ENCODE results near the gene KIT. TPM values are rescaled to one million over a fixed set of nuclear protein-coding genes. Genes with fewer than 3 reads are reported as not detected.
A peak's percentile ranks its signal among the peaks of the same experiment; 100 is the strongest.

KIT gene
- total and polyA plus RNA-seq, 2 of the 13 experiments (the other 11 are each of a cell fraction or from before 2014, with no cell fraction given) = not detected

GRCh38 chr4:54677853-54678650, 20.3 kb downstream of the KIT start:
- H3K27me3 ChIP-seq (ENCODE audit: control insufficient read depth in 1 of 2, insufficient read depth in 2 of 2, low read length in 2 of 2) = peaks cover 0 to 4% of the 10 kb centered on the region in 2 experiments; a peak in 2 of 5 replicates
- POLR2A ChIA-PET = no interaction called here
- TF ChIP-seq ZNF678 (CRISPR knock-in tag; IDR thresholded peaks at IDR 0.05) (no peak), ZNF230 (CRISPR knock-in tag; IDR thresholded peaks at IDR 0.05) (no peak), HNRNPK (IDR thresholded peaks at IDR 0.05; ENCODE audit: low read depth, low read length, poor library complexity, severe bottlenecking) (peak; percentile 57), ZNF460 (CRISPR knock-in tag; IDR thresholded peaks at IDR 0.05; ENCODE audit: borderline replicate concordance) (no peak)
- TF ChIP-seq, protein P1, sequence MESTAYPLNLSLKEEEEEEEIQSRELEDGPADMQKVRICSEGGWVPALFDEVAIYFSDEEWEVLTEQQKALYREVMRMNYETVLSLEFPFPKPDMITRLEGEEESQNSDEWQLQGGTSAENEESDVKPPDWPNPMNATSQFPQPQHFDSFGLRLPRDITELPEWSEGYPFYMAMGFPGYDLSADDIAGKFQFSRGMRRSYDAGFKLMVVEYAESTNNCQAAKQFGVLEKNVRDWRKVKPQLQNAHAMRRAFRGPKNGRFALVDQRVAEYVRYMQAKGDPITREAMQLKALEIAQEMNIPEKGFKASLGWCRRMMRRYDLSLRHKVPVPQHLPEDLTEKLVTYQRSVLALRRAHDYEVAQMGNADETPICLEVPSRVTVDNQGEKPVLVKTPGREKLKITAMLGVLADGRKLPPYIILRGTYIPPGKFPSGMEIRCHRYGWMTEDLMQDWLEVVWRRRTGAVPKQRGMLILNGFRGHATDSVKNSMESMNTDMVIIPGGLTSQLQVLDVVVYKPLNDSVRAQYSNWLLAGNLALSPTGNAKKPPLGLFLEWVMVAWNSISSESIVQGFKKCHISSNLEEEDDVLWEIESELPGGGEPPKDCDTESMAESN (CRISPR knock-in tag; conservative IDR thresholded peaks at IDR 0.05) = no peak
- no peaks in the 10 kb centered on the region for H3K4me1 ChIP-seq (ENCODE audit: insufficient read depth, low read length)
- in situ Hi-C loops (cut with HindIII; ENCODE audit: extremely low pct_ligation_motif_present, low pct_unique_long_range_greater_than_20kb) = loop anchor here (25.0 kb wide), 1 partner anchor 634 kb away; no protein-coding TSS in a partner anchor
- FAIRE-seq (no peak), ATAC-seq (no peak), DNase-seq (ENCODE audit: low spot score) (no peak)
- no peaks in the 10 kb centered on the region for H3K9me3 ChIP-seq (ENCODE audit: low read length)
- 18% methylated on average over 7 of the region's 7 CpGs for WGBS (ENCODE audit: low lambda C conversion rate)
- no peak overlapping the region for H3K9ac ChIP-seq (ENCODE audit: insufficient read depth, low read depth, low read length)
- no peak overlapping the region for H3K27ac ChIP-seq (ENCODE audit: extremely low read length, insufficient read depth, low read length)
- H3K4me2 ChIP-seq (ENCODE audit: low read depth, low read length) = no peak overlapping the region
- BruUV-seq (replicated peaks) = no TSS peak
- CTCF ChIA-PET (ENCODE audit: low intra/inter-chr PET ratio, low total read pairs) = no interaction called here
- H3K36me3 ChIP-seq (replicated peaks in 1 of 2; ENCODE audit: control insufficient read depth in 1 of 2, insufficient read depth in 2 of 2, low read length in 2 of 2) = no peaks in the 10 kb centered on the region
- H2AFZ ChIP-seq (ENCODE audit: low read length) = no peak overlapping the region
- no peaks in the 10 kb centered on the region for H3K79me2 ChIP-seq (ENCODE audit: insufficient read depth, low read length)
- intact Hi-C loops (cut with micrococcal nuclease; ENCODE audit: unreplicated experiment) = no loop called here
- no peak overlapping the region for H3K4me3 ChIP-seq (replicated peaks in 1 of 3; ENCODE audit: insufficient read depth in 1 of 3, low read depth in 2 of 3, low read length in 3 of 3)
- no peaks in the 10 kb centered on the region for H4K20me1 ChIP-seq (ENCODE audit: insufficient read depth, low read length)

DNA sequence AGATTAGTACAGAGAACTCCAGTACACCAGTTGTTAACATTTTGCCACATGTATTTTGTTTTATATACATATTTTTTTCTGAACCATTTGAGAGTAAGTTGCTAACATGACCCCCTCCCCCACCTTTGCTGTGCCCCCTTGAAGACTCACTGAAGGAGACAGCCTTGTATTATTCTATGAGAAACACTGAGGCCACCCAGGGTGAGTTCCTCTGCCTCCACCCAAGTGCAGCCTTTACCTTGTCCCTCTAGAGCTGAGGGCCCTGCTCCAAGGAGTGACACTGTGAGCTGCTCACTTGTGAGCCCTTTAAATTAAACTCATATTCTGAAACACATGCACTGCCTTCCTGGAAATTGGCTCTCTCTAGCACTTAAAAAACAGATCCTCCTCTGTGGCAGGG, 21.1 kb downstream of the KIT start:
- CTCF ChIA-PET (ENCODE audit: low intra/inter-chr PET ratio, low total read pairs) = no interaction called here
- Histone ChIP-seq H3K79me2 (ENCODE audit: insufficient read depth, low read length) (no peaks in the 10 kb centered on the region), H3K9ac (ENCODE audit: insufficient read depth, low read depth, low read length) (no peak overlapping the region), H3K9me3 (ENCODE audit: low read length) (no peaks in the 10 kb centered on the region), H3K27me3 (ENCODE audit: control insufficient read depth in 1 of 2, insufficient read depth in 2 of 2, low read length in 2 of 2) (peaks cover 0 to 4% of the 10 kb centered on the region in 2 experiments; a peak in 2 of 5 replicates), H3K27ac (ENCODE audit: extremely low read length, insufficient read depth, low read length) (no peak overlapping the region), H3K4me2 (ENCODE audit: low read depth, low read length) (no peak overlapping the region), H3K4me3 (replicated peaks in 1 of 3; ENCODE audit: insufficient read depth in 1 of 3, low read depth in 2 of 3, low read length in 3 of 3) (no peak overlapping the region), H4K20me1 (ENCODE audit: insufficient read depth, low read length) (no peaks in the 10 kb centered on the region), H3K4me1 (ENCODE audit: insufficient read depth, low read length) (no peaks in the 10 kb centered on the region), H3K36me3 (replicated peaks in 1 of 2; ENCODE audit: control insufficient read depth in 1 of 2, insufficient read depth in 2 of 2, low read length in 2 of 2) (no peaks in the 10 kb centered on the region), H2AFZ (ENCODE audit: low read length) (no peak overlapping the region)
- FAIRE-seq = no peak
- no TSS peak for BruUV-seq (replicated peaks)
- POLR2A ChIA-PET = no interaction called here
- in situ Hi-C loops (cut with HindIII; ENCODE audit: extremely low pct_ligation_motif_present, low pct_unique_long_range_greater_than_20kb) = loop anchor here (25.0 kb wide), 1 partner anchor 633 kb away; no protein-coding TSS in a partner anchor
- ATAC-seq = no peak
- intact Hi-C loops (cut with micrococcal nuclease; ENCODE audit: unreplicated experiment) = no loop called here
- no peak for DNase-seq (ENCODE audit: low spot score)
- TF ChIP-seq RXRA (CRISPR knock-in tag; IDR thresholded peaks at IDR 0.05) (no peak), RAD51 (IDR thresholded peaks at IDR 0.05; ENCODE audit: borderline replicate concordance) (no peak), AGO2 (optimal IDR thresholded peaks at IDR 0.05; ENCODE audit: low read depth, low read length) (no peak), KAT7 (CRISPR knock-in tag; IDR thresholded peaks at IDR 0.05; ENCODE audit: borderline replicate concordance) (no peak), MBD4 (IDR thresholded peaks at IDR 0.05; ENCODE audit: borderline replicate concordance, low read length) (no peak), ZNF264 (CRISPR knock-in tag; IDR thresholded peaks at IDR 0.05) (no peak), ZNF782 (CRISPR knock-in tag; IDR thresholded peaks at IDR 0.05; ENCODE audit: borderline replicate concordance) (no peak), PAF1 (CRISPR knock-in tag; IDR thresholded peaks at IDR 0.05) (no peak), ZNF747 (CRISPR knock-in tag; IDR thresholded peaks at IDR 0.05; ENCODE audit: borderline replicate concordance) (no peak), KMT2B (CRISPR knock-in tag; IDR thresholded peaks at IDR 0.05) (no peak), ZNF207 (IDR thresholded peaks at IDR 0.05; ENCODE audit: borderline replicate concordance) (no peak)

All from HepG2 (cell line).